A204.1 (cell line): ENCODE results near the gene RLN2.

Source experiments
- FAIRE-seq: peaks from 2 replicates; lab custom pipeline; 2012; peaks lifted over from hg19 to GRCh38; lab: Jason Lieb, UNC

The RLN2 gene

GRCh38 chr9:5265939-5266338 lies 38.6 kb downstream of the RLN2 start:
- FAIRE-seq, result no peak

- peak; percentile 58 for FAIRE-seq
These were observed 40.3 kb downstream of the RLN2 start for GRCh38 chr9:5264219-5264595.

- no peak for FAIRE-seq
These were observed 40.9 kb downstream of the RLN2 start for GRCh38 chr9:5263351-5264218.
